HuH-7.5 (cell line): ENCODE results near the gene PTPRD.

Experiments used
- DNase-seq: peaks from one replicate; pipeline ENCODE4 v3.0.0; 2011; ENCODE audit warnings: low spot score

The PTPRD gene

DNA sequence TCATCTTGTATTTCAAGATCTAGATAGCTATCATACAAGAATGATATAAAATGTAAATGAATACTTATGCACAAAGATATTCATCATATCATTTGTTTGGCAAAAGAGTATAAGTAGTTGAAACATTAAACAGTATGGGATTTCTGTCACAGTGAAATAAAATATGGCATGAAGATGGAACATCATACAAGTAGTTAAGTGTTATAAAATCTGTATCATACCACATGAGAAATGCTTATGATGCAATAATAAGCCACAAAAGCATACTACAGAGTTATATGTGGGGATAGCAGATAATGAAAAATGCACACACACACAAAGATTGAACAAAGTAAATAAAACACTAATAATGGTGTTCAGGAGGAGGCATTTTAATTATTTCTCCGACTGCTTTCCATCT, 1975.2 kb downstream of the PTPRD start:
- no peak for DNase-seq

DNA sequence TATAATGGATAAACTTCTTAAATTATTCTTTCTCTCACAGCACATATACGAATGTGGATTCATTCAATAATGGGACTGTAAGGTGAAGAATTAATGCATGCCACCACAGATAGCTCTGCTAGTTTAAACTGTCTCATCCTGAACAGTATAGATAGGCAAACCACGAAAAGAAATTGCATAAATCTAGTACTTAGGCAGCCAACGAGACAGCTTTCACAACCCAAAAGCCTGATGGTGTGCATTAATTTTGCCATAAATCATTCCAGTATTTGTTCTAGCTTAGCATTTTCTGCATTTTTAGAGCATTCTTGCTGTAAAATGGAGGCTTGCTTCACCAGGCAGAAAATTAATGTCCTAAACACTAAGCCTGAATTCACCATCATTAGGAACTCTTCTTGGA, 1979.0 kb downstream of the PTPRD start:
- DNase-seq: no peak

DNA sequence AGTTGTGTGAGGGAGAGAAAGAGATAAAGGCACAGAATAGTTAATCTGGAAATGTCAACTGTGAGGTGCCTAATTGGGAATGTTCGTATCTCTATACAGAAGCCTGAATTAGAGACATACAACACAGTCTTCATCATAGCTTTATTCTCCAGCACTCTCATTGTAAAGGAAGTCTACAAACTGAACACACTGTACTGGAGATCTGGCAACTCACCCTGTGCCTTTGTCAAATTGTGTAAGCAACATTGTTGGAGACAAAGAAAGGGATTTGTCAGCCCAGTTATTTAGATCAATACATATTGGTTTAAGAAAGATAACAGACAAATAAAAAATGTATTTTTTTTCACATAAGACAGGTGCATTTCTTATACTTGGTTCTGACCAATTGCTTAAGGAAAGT, 1980.3 kb downstream of the PTPRD start:
- no peak for DNase-seq

DNA sequence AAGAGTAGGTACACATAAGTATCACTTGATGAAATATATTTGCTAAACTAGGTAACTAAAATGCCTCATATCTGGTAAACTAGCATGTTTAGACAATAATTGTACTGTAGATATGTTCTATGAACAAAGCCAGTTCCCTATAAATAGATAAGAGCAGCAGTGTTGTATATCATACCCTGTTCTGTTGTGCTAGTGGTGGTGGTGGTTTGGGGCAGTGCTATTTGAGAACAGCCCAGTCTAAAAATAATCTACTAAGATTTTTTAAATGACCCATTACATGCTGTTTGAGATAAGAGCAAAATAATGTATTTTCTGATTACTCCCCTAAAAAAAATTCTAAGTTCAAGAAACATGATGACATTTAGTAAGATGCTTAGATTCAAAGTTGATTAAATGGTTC, 1984.0 kb downstream of the PTPRD start:
- DNase-seq: no peak

DNA sequence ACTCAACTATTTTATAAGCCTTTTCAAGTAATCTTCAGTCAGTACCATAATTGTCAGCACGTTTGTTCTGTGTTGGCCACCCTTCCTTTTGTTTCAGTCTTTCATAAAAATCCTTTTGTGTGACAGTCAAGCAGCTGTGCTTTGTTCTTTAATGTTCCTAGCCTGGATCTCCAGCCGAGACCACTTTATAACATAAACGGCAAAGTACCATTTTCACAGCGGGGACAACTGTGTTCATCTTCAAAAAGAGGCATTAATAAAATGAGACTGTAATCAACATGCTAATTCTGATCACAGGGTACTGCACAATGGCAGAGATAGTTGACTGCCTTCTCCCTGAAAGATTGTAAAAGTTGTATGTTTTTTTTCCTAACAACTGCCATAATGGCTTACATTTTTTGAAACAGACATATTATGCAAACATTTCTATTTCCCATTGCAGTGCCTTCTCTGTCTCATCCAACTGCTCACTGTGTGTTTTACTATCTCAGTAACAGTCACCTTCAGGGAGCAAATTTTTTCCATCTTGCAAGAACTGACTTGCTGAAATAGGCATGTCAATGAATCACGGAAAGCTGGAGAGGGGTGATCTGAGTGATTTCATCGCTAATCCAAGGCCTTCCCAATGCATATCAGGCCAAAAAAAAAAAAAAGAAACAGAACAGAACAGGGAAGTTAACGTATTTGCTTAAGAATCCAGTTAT, 1984.7 kb downstream of the PTPRD start:
- DNase-seq: no peak

DNA sequence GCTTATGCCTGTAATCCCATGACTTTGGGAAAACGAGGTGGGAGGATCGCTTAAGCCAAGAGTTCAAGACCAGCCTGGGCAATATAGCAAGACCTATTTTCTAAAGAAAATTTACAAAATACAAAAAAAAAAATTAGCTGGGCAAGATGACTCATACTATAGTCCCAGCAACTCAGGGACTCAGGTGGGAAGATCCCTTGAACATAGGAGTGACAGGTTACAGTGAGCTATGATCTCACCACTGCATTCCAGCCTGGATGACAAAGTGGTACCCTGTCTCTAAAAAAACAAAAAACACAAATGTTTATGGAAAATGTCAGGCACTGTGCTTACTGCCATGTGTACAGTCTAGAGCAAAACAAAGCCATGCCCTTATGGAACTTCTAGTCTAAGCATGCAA, 1989.9 kb downstream of the PTPRD start:
- no peak for DNase-seq

DNA sequence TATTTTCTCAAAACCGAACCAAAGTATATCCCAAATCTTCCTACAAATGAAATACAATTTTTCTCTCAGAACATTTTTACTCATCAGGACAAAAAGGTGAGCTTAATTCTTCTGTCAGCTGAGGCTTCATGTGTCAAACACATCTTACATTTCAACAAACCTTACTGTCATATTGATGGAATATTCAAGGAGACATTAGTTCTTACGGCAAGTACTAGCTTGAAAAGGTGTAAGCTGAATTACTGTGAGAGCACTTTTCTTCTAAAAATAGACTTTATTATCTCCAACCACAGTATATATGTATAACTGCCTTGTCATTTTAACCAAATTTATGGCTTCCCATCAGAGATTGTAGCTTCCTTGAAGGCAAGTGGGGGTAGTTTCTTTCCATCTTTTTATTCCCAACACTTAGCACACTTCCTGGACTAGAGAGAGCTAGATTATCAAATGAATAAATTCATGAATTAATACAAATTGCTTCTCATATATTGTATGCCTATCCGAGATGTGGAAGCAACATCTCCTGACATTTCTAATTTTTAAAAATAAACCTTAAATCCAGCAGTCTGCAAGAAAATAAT, 1990.5 kb downstream of the PTPRD start:
- no peak for DNase-seq

DNA sequence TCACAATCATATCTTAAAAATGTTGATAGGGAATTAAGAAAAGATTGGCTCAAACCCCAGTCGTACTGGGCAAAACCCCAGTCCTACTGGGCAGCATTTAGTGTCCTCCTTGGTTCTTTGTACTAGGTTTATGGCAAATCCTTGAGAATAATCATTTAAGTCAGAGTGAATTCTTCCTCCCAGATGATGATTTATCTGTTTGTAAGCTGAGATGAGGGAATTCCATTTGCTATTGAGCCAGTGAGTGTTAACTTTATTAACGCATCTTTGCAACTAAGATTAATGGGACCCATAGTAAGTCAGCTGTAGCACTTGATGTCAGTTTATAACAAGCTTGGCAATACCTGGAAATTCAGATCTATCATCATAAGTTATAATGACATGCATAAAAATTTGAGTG, 1991.4 kb downstream of the PTPRD start:
- no peak for DNase-seq

DNA sequence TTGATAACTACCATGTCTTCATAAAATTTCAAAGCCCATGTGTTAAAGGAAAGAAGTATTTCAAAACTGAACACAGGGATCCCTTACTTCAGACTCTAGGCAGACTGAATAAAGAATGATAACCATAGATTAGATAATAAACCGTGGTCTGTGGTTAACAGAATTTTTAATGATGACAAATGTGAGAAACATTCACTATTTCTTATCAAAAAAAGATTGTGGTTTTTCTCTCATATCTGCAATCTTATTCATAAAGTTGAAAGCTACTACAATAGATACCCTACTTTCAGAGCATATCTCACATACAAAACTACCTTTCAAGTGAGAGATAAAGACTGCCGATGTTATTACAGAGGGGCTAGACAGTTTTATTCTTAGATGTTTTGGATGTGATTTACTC, 1996.4 kb downstream of the PTPRD start:
- no peak for DNase-seq

DNA sequence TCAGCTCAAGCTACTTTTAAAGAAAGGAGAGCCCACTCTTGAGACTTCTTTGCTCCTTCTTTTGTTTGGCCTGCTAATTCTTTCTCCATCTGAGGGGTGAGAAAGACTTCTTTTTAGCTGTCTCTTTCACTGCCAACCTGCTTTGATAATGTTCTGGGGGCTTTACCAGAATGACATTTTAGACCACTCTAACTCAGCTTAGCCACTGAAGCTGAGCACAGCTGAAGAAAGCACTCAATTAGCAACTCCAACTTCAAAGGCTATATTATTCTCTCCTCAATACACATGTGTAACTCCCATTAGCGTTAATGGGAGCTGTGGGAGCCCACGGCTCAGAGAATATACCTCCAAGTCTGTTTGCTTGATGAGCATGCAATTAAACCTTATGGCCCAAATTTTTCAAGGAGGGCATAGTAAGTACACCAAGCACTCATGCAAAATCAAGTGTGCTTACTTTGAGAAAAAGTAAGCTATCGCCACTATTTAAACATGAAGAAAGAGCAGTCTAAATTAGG, 1997.8 kb downstream of the PTPRD start:
- DNase-seq: no peak

DNA sequence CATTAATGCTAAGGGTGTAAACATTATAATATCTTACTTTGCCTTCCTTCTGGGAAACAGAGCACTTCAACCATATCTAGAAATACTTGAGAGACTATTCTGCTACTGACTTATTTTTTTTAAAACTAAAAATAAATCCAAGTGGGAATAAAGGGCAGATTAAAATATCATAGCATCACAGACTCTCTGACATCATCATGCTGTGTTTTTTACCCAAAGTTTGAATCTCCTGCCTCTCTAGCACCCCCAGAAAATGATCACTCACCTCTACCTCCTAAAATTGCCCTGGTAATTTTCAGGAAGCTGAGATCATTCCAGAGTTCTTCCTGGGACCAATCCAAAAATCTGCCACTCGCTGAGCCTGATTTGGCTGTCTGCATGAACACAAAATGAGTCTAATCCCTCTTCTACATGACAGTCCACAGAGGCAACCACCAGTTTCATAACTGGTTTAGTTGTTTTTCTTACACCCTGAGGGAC, 1999.4 kb downstream of the PTPRD start:
- no peak for DNase-seq

DNA sequence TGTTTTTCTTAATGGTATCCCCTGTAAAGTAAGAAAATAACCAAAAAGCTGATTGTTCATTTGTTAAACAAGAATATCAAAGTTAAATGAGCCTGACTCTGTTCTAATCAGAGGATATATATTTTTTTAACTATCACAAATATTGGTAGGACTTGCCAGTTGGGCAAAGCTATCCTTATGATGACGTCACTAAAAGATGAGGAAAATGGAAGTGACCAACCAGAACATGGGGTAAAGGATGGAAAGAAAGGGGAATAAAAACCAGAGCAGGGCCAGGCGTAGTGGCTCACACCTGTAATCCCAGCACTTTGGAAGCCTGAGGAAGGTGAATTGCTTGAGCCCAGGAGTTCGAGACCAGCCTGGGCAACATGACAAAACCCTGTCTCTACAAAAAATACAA, 2001.6 kb downstream of the PTPRD start:
- no peak for DNase-seq

DNA sequence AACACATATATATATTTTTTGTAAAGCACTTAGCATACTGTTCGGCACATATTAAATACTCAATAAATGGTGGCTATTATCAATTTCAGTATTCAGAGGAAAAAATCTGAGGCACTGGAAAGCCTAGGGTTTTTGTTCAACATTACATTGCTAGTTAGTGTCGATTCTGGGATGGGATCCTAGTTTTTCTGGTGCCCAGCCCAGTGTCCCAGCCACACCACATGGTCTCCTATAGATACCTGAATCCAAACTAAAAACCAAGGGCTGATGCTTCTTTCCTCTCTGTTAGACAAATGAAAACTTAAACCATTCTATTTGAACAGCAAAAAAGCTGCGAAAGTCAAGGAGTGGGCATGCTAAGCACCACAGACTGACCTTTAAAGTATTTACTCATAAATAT, 2002.5 kb downstream of the PTPRD start:
- DNase-seq: no peak

DNA sequence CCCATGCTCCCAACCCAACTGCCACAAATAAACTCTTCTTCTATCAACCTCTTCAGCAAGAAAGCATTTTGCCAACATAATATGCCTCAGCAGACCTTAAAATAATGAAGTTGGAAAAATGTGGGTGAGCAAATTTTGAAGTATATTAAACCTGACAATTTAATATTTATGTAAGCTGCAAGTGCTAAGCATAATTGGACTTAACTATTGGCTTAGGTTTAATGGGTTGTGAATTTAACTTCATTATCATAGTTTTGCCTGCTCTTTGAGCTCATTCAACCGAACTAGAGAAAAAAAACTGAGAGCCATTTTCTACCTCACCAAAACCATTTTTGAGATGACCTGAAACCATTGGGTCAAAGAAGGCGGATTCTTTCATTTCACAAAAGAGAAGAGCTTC, 2007.7 kb downstream of the PTPRD start:
- no peak for DNase-seq

DNA sequence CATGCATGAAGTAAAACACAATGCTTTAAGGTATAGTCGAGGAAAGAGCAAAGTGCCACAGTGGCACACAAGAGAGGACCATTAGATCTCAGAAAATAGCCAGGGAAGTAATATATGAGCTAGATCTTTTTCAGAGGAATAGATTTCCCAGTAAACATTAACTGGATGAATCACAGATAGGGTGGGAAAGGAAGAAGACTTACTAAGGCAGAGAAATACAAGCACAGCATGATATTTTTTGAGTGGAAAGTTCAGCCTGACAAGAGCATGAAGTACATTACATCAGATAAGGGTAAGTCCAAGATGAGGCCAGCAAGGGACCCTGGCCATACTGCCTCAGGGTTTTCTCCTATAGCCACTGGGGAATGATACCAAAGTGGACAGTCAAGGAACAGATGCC, 2008.6 kb downstream of the PTPRD start:
- no peak for DNase-seq

DNA sequence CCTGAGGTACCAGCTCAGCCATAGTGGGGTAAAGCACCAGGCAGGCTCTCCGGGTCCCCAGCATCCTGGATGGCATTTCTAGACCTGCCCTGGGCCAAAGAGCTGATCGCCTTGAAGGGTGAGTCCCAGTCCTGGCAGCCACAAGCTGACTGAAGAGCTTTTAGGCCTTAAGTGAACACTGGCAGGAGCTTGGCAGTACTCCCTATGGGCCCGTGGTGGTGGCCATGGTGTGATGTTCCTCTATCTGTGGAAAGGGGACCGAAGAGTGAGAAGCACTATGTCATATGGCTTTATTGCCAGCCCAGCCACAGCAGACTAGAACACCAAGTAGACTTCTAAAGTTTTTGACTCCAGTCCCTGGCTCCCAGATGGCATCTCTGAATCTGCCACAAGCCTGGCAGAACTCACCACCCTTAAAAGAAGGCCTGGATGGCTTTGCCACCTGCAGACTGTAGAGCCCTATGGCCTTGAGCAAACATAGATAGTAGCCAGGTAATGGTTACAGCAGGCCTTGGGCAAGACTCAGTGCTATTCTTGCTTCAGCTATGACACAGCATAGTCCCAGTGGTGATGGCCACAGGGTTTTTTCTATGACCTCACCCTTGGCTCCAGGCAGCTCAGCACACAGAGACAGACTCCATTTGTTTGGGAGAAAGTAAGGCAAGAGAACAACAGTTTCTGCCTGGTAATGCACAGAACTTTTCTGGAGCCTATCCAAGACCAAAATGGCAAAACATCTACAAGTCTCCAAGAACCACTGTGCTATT, 2011.7 kb downstream of the PTPRD start:
- no peak for DNase-seq

DNA sequence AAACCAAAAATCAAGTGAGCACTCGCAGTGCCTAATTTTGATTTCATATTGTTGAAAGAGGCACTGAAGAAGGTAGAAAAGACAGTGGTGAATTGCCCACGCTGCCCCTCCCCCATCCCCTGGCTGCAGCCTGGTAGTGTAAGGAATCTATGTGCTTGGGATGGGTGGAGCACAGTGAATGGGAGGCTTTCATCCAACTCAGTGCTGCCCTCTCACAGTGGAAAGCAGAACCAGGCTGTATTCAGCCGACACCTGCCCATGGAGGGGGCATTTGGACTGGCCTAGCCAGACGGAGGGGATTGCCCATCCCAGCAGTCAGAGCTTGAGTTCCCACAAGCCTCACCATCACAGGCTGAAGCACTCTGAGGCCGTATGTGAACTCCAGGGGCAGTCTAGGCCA, 2012.9 kb downstream of the PTPRD start:
- no peak for DNase-seq

DNA sequence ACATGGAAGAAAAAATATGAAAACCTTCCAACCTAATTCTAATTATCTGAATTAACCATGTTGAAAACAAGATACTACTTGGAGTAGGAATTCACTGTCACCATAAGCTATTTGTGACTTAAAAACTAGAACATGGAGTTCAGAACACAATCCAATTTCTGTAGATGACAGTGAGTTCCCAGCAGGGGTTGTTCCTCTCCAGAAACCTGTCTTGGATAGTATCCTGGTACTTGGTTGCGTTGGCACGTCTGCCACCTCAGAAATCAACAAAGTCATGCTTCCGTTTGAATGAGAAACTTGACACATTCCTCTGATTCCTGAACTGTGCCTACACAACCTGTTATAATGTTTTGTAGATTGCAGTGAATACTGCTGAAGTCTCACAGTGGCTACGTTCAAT, 2023.3 kb downstream of the PTPRD start:
- DNase-seq: no peak

DNA sequence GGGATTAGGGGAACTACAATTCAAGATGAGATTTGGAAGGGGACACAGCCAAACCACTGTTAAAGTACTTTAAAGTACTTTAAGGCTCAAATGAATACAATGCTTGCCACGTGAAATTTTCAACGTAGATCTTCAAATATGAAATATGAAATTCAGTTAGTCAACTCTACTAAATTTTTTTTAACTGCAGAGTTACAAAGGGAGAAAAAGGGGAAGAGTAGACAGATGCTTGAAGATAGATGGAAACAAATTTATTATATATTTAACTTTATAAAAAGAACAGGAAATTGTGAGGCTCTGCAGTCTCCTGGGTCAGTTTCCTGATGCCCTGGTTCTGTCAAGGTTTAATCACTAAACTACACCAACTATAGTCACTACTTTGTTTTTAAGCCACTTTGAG, 2027.8 kb downstream of the PTPRD start:
- DNase-seq: no peak

DNA sequence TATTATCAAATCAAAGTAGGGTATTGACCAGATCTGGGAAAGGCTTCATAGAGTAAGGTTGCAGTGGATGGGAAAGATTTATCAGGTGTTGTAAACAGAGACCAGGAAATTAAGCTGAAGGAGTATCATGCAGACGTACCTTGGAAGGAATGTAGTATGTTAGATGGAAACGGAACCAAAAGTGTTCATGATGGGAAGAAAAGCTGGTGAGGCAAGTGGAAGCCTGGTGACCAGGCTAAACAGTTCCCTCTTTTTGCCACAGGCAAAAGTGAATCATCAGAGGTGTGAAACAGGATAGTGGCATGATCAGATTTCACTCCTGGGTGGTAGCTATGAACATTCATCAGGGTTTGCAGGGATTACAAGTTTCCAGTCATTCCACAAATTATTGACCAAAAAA, 2033.1 kb downstream of the PTPRD start:
- DNase-seq: no peak

DNA sequence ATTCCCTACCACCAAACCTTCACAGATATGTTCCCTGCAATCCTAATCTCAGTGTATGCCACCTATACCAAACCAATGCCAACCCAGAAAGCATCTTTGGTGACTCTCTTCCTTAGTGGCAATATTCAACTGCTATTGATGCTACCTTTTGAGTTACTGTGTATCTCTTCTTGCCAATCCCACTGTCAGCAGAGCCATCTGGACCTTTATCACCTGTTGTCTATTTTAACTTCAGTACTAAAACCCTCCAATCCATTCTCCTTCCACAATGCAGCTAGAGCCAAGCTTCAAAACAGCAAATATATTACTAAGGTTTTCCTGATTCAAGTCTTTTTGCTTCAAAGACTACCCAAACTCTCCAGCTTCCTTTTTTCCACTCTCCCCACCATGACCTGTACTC, 2036.1 kb downstream of the PTPRD start:
- no peak for DNase-seq

DNA sequence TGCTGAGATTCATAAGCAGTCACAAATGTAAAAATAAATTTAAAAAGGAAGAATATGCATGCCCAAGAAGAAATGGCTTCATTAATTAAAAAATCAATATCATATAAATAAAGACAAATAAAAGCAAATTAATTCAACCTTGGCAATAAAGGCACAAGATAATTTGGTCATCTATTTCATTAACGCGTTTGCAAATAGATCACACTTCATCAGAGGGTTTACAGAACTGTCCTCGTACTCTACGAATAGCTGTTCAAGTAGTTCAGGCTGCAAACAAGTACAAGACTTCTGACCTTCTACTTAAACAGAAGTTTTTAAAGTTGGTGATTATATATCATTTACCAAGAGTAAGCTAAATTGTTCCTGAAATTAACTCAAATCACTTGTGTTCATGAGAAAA, 2038.0 kb downstream of the PTPRD start:
- DNase-seq: no peak

DNA sequence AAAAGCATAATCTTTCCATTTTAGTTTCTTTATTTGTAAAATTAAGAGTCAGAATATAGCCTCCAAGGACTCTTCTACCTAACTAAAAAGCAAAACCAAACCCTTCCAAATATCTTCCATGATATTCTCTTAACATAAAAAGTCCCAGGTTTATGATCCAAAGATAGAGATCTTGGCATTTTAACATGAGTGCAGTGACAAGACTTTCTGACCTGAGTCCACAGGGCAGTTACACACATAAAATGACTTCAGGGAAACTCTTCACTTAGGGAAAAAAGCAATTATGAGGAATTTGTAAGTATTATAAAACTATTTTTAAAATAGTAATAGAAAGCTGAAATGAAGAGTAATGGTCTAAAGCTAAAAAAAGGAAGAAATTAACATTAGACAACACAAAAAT, 2040.6 kb downstream of the PTPRD start:
- no peak for DNase-seq
